Mucosa of descending colon (tissue), 3 donors: ENCODE measurements around the gene DOK5. TPM values are rescaled to one million over a fixed set of nuclear protein-coding genes. Genes with fewer than 3 reads are reported as not detected.

Source experiments
- ATAC-seq: fragments of 200-7000 bp; cut with Tn5 transposase; one replicate; pipeline ENCODE4 v1.9.1; 2020; ENCODE audit warnings: mild to moderate bottlenecking, moderate library complexity
- DNase-seq, 3 donors: peaks; one replicate each; pipeline ENCODE4 v3.0.0-alpha.2; 2020
- H3K36me3 ChIP-seq: fragments of 200-600 bp; one replicate; pipeline ENCODE4 v1.8.0; 2021; ENCODE audit warnings: low read depth, mild to moderate bottlenecking
- H3K4me1 ChIP-seq: fragments of 200-600 bp; one replicate; pipeline ENCODE4 v1.8.0; 2021; ENCODE audit warnings: low read depth, mild to moderate bottlenecking
- H3K4me3 ChIP-seq: fragments of 200-600 bp; one replicate; pipeline ENCODE4 v1.8.0; 2021; ENCODE audit warnings: mild to moderate bottlenecking
- H3K9me3 ChIP-seq: fragments of 200-600 bp; one replicate; pipeline ENCODE4 v1.8.0; 2021; ENCODE audit warnings: mild to moderate bottlenecking
- intact Hi-C, 2 donors: fragments of 100-400 bp; cut with DNase I in 1 of 2; cut with micrococcal nuclease in 1 of 2; formaldehyde crosslinking; loops; one replicate each; pipeline versions ENCODE4 v1.11.0 to v1.11.1; 2022; cut with DNase I, micrococcal nuclease
- total RNA-seq, 3 donors: library from RNA; stranded (reverse); fragmentation: NEBNext Ultra II Directional in 2 of 3; extraction: Animal tissue kit (Norgen Biotek cat#: 25700) in 2 of 3; gene quantifications; one replicate each; pipeline versions ENCODE4 v1.2.1 to v1.2.4, GENCODE V29; 2021 to 2023
- TF ChIP-seq, protein P1 (sequence below): fragments of 200-600 bp; IDR thresholded peaks from one replicate; pipeline ENCODE4 v1.8.0; 2022; ENCODE audit warnings: antibody characterized with exemption, mild to moderate bottlenecking
- donor health status: DM: no; HTN: no; CAD: no; lungs with moderate emphysema.
- donor health status: DM: no; HTN: no; CAD: no.
- donor health status: DM: no; HTN: yes; CAD: no.

DOK5 gene
- total RNA-seq, 3 donors from 2014 or later: 0.29 to 2.3 (median 0.67) TPM

DNA sequence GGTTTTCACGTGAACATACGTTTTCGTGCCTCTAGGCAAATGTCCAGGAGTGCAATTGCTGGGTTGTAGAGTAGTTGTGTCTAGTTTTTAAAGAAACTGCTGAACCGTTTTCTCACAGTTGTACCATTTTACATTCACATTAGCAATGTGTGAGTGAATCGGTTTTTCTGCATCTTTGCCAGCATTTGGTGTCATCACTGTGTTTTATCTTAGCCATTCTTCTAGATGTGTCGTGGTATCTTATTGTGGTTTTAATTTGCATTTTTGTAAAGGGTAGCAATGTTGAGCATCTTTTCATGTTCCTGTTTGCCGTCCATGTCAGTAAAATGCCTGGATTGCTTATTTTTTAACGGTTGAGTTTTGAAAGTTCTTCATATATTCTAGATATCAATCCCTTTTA is 10.2 kb downstream of the DOK5 start:
- no peak for DNase-seq
- no peaks in the 10 kb centered on the region for H3K36me3 ChIP-seq
- no peak for ATAC-seq
- no peaks in the 10 kb centered on the region for H3K9me3 ChIP-seq
- no peak overlapping the region for H3K4me3 ChIP-seq
- intact Hi-C loops: no loop called here
- no peaks in the 10 kb centered on the region for H3K4me1 ChIP-seq
- TF ChIP-seq, protein P1, sequence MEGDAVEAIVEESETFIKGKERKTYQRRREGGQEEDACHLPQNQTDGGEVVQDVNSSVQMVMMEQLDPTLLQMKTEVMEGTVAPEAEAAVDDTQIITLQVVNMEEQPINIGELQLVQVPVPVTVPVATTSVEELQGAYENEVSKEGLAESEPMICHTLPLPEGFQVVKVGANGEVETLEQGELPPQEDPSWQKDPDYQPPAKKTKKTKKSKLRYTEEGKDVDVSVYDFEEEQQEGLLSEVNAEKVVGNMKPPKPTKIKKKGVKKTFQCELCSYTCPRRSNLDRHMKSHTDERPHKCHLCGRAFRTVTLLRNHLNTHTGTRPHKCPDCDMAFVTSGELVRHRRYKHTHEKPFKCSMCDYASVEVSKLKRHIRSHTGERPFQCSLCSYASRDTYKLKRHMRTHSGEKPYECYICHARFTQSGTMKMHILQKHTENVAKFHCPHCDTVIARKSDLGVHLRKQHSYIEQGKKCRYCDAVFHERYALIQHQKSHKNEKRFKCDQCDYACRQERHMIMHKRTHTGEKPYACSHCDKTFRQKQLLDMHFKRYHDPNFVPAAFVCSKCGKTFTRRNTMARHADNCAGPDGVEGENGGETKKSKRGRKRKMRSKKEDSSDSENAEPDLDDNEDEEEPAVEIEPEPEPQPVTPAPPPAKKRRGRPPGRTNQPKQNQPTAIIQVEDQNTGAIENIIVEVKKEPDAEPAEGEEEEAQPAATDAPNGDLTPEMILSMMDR: no peak

DNA sequence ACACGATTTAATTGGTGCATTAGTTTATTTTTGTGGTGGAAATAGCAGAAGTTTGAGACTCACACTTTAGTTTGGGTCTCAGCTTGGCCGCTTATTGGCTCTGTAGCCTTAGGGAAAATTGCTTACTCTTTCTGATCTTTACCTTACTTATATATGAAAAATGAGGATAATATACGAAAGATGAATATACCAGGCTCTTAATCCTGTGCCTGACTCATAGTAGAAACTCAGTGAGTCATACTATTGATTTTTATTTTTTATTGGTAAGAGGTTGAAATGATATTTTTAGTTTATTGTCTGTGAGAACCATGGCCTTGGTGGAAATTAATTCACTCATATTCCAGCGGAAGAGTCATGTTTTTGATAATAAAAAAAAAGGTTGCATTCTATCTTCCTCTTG is 11.2 kb downstream of the DOK5 start:
- TF ChIP-seq, protein P1: no peak
- ATAC-seq (no peak), DNase-seq (no peak)
- Histone ChIP-seq H3K4me1 (no peaks in the 10 kb centered on the region), H3K36me3 (no peaks in the 10 kb centered on the region), H3K9me3 (no peaks in the 10 kb centered on the region), H3K4me3 (no peak overlapping the region)
- intact Hi-C loops: no loop called here

DNA sequence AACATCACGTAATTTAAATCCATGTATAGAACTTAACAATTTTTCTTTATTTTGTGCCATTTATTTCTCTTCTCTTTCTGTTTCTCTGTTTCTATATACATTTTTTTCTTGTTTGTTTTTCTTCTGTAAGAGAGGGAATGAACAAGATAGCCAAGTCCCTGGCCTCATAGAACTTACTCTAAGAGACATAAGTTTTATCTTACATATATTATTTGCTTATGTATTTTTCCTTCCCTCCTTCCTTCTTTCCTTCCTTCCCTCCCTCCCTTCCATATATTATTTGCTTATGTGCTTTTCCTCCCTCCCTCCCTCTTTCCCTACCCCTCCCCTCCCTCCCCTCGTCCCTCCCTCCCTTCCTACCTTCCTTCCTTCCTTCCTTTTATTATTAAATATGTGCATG is 13.0 kb downstream of the DOK5 start:
- intact Hi-C loops: no loop called here
- Histone ChIP-seq H3K9me3 (no peaks in the 10 kb centered on the region), H3K4me1 (no peaks in the 10 kb centered on the region), H3K36me3 (no peaks in the 10 kb centered on the region), H3K4me3 (no peak overlapping the region)
- no peak for DNase-seq
- TF ChIP-seq, protein P1: no peak
- no peak for ATAC-seq

DNA sequence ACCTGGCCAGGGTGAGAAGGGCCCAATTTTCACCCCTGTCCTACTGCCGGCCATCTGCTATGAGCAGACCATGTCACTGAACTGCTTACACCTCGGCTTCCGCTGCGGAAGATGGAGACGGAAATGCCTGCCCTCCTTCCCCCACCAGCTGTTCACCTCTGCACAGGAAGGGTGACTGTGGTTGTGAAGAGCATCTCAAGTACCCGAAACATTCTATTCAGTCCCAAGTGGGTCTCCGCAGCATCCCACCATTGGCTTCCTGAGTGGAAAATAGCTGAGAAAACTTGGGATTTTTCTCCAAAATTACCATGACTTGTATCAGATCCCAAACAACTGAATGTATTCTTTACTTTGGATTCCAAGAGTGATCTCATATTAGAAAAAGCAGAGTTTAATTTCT is 16.1 kb downstream of the DOK5 start:
- TF ChIP-seq, protein P1: no peak
- ATAC-seq: no peak
- H3K4me1 ChIP-seq: no peaks in the 10 kb centered on the region
- no peaks in the 10 kb centered on the region for H3K36me3 ChIP-seq
- H3K4me3 ChIP-seq: no peak overlapping the region
- no peak for DNase-seq
- intact Hi-C loops: no loop called here
- no peaks in the 10 kb centered on the region for H3K9me3 ChIP-seq

DNA sequence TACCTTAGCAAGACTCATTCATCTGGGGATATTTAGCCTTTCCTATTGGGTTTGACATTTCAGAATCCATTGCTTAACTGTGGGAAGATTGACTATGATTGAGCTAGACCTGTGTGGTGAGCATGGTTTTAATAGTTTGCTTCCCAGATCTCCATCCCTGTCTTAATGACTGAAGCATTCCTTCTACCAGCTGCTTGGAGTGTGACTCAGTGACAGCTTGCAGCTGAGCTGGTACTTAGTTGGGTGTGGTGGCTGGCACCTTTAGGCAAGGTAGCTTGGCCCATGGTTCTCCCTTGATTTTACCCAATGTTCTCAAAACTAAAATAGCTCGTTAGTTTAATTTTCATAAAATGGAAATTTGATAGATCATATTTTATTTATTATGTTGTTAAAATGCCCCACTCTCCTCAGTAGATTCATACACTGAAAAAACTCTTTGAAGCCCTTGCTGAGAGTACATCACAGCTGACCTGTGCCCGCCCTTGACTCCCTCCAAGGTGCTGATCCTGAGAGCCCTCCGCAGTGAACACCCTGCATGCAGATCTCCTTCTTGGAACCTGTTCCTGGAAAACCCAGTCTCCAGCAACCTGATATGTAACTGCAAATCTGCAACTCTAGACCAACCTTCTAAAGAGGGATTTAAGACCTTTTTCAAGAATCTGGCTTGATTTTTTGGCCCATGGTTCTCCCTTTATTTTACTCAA is 19.1 kb downstream of the DOK5 start:
- Histone ChIP-seq H3K36me3 (no peaks in the 10 kb centered on the region), H3K4me3 (no peak overlapping the region), H3K4me1 (no peaks in the 10 kb centered on the region), H3K9me3 (no peaks in the 10 kb centered on the region)
- TF ChIP-seq, protein P1: no peak
- no peak for DNase-seq
- ATAC-seq: no peak
- intact Hi-C loops: no loop called here
